Spleen (tissue), 7 donors: Measurements from ENCODE around the gene ODAD3.

Experiments used
- POLR2A ChIP-seq, 3 donors: fragments of 450-650 bp; IDR thresholded peaks; one replicate each; pipeline ENCODE4 v1.5.1; 2017; ENCODE audit warnings: antibody characterized with exemption in 3 of 3, mild to moderate bottlenecking in 1 of 3
- TF ChIP-seq, protein P1 (sequence below), 11 experiments: fragments of 200-600 bp in 7 of 11; fragments of 450-650 bp in 4 of 11; sonication (generic) in 4 of 11; IDR thresholded peaks in 8 of 11; conservative IDR thresholded peaks in 3 of 11; 1 replicate in 7 of 11; 2 replicates in 4 of 11; pipeline versions ENCODE4 v1.4.0 to v1.8.0; 2016 to 2021; ENCODE audit warnings: antibody characterized with exemption in 11 of 11, inconsistent platforms in 4 of 11, mild to moderate bottlenecking in 1 of 11
- donor health status: DM: no; HTN: no; CAD: no; lungs with moderate emphysema.
- donor health status: DM: no; HTN: no; CAD: no.
- donor health status: DM: no; HTN: no; CAD: no.

DNA sequence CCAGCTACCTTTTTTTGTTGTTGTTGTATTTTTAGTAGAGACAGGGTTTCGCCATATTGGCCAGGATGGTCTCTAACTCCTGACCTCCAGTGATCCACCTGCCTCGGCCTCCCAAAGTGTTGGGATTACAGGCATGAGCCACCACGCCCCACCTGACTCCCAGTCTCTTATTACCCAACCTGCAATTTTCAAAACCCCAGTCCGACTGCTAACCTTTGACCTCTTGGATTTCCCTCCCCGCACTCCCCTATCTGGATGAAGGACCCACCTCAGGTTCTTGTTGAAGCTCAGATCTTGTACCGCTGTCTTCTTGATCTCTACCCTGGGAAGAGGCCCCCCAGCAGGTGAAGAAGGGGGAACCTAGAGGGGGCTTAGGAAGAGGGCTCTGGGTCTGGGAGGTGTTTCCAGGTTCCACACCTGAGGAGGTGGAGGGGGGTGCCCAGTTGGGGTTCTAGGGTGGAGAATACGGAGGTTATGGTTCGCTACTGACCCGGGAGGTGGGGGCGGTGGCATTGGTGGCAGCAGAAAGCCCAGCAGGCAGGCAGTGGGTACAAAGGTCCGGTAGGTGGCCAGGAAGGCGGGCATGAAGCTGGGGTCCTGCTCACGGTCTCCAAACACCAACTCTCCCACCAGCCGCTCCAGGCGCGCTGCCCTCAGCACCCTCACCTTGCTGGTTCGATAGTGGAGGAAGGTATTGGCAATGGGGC is 18.4 kb downstream of the ODAD3 start:
- TF ChIP-seq, protein P1, sequence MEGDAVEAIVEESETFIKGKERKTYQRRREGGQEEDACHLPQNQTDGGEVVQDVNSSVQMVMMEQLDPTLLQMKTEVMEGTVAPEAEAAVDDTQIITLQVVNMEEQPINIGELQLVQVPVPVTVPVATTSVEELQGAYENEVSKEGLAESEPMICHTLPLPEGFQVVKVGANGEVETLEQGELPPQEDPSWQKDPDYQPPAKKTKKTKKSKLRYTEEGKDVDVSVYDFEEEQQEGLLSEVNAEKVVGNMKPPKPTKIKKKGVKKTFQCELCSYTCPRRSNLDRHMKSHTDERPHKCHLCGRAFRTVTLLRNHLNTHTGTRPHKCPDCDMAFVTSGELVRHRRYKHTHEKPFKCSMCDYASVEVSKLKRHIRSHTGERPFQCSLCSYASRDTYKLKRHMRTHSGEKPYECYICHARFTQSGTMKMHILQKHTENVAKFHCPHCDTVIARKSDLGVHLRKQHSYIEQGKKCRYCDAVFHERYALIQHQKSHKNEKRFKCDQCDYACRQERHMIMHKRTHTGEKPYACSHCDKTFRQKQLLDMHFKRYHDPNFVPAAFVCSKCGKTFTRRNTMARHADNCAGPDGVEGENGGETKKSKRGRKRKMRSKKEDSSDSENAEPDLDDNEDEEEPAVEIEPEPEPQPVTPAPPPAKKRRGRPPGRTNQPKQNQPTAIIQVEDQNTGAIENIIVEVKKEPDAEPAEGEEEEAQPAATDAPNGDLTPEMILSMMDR (IDR thresholded peaks at IDR 0.05 in 8 of 11, conservative IDR thresholded peaks at IDR 0.05 in 3 of 11), result no peak
- TF ChIP-seq POLR2A (IDR thresholded peaks at IDR 0.05), result no peak
